ENCODE data around the gene PDE6A. TPM values are rescaled to one million over a fixed set of nuclear protein-coding genes. Genes with fewer than 3 reads are reported as not detected.

The PDE6A gene
- polyA plus RNA-seq (ENCODE audit: insufficient read length), result 0.09 TPM

DNA sequence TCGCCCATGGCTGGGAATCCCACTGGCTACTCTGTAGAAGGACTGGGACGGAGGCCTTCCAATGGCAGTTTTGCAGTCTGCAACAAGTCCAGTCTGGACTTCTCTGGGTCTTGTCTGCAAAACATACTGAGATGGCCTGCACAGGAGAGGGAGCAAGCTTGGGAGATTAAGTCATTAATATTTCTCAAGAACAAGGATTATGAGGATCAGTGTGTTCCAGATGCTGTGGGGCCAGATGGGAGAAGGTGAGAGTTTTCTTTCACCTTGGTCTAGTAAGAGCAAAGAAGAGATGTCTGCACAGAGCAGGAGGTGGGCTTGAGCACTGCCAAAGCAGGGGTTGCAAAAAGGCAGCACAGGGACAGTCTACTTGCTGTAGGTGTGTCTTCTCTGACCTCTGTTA, at the start of gene PDE6A:
Gene PDE6A (minus strand): TSS at position 128 of the 400 bp plus-strand sequence. CDS start 120 bp downstream, at position 8.
- DNase-seq, result no peak

DNA sequence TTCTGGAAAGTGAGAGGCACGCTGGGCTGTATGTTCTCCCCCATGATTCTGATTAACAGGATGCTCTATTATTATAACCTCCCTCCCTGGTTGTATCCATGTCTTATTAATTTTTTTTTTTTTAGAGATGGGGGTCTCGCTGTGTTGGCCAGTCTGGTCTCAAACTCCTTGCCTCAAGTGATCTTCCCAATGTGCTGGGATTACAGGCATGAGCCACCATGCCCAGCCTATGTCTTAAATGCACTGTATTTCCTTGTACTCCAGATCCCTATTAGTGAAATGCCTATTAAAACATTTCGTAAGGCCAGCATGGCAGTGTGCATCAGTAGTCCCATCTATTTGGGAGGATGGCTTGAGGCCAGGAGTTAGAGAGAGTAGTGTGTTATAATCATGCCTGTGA, 48.9 kb upstream of the PDE6A start:
- DNase-seq, result no peak

DNA sequence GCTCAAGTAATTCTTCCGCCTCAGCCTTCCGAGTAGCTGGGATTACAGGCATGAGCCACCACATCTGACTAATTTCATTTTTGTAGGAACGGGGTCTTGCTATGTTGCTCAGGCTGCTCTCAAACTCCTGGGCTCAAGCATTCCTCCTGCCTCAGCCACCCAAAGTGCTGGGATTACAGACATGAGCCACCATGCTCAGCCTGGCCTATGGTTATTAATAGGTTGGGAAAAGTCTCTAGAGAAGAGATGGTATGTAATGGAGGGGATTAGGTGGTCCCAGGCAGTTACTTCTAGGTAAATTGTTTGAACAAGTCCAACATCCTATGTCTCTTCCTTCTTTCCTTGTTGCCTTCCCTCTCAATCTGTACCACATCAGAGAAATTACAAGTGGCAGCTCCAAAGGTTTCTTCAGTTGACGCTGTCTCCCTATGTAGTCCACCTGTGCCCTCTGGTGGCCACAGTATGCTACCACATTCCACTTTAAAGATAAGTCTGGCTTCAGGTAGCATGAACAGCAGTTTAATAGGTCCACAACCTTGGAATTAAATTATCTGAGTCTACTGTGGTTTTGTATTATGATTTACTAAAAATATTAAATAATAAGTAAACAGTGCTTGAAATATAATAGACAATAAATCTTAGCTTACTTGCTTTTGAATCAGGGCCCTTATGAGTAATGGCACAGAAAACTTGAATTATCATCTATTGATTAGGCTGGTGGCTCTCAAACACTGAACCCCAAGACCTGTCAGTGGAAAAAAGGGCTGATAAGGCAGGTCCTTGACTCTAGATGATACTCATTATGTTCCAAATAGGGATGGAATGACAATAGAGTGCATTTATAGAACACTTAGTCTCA, 46.2 kb upstream of the PDE6A start:
- DNase-seq, result peak; percentile 64

DNA sequence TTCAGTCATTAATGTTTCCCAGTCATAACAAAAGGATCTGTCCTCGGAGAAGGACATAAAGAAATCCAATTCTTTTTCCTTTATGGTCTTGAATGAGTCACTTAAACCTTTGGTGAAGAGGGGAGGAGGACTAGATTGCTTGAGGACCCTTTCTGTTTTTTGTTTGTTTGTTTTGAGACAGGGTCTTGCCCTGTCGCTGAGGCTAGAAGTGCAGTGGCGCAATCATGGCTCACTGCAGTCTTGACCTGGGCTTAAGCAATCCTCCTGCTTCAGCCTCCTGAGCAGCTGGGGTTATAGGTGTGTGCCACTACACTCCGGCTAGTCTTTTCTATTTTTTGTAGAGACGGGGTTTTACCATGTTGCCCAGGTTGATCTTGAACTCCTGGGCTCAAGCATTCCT, 43.5 kb upstream of the PDE6A start:
- DNase-seq, result no peak

DNA sequence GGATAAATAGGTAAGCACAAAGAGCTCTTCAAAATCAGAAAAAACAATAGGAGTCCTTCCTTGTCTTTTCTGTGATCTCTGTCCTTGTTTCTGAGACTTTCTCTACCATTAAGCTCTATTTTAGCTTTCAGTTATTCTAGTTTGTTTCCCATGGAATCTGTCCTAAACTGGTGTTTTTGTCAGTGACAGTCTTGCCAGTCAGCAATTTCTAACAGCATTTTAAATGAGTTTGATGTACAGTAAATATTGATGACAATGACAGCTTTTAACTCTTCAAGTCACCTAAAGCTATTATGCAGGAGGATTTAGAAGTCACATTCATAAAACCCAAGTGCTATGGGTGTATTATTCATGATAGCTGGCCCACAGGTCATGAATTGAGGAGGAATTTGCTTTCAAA, 37.9 kb upstream of the PDE6A start:
- DNase-seq, result no peak

DNA sequence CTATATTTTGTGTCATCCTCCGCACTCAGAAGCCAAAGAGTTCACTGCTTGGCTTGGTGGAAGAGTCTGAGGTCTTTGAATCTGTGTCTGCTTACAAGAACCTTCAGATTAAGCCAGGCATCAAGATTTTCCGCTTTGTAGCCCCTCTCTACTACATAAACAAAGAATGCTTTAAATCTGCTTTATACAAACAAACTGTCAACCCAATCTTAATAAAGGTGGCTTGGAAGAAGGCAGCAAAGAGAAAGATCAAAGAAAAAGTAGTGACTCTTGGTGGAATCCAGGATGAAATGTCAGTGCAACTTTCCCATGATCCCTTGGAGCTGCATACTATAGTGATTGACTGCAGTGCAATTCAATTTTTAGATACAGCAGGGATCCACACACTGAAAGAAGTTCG, 36.6 kb upstream of the PDE6A start:
- DNase-seq, result no peak

DNA sequence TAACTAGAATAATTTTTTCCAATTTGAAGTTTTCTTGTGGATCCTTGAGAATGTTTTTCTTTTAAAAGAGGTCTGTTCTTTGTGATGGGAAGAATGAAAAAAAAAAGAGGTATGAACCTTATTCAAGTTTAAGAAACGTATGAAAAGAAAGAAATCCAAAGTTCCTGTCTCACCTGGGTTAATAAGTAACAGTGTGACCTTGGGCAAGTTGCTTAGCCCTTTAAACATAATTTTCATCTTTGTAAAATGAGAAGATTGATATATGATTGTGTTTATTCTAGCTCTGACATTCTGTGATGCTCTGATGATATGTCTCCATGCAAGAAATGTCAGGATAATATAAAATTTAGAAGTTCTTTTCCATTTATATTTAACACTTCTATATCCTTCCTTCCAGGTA, 35.3 kb upstream of the PDE6A start:
- DNase-seq, result no peak

DNA sequence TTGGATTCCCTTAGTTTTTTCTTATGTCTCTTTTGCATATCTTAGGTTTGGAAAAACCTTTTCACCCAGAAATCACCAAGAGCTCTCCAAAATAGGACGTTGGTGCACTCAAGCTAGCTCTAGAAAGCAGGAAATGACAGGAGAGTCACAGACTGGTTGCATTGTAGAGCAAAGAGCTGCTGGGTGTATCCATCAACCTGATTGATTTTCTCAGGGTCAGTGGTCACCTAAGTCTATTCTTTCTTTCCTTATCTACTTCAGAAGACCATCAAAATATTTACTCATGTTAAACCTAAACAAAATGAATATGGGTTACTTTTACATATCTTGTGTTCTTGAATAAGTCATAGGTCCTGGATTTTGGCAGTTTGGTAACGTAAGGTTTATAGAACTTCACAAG, 30.8 kb upstream of the PDE6A start:
- DNase-seq, result no peak

DNA sequence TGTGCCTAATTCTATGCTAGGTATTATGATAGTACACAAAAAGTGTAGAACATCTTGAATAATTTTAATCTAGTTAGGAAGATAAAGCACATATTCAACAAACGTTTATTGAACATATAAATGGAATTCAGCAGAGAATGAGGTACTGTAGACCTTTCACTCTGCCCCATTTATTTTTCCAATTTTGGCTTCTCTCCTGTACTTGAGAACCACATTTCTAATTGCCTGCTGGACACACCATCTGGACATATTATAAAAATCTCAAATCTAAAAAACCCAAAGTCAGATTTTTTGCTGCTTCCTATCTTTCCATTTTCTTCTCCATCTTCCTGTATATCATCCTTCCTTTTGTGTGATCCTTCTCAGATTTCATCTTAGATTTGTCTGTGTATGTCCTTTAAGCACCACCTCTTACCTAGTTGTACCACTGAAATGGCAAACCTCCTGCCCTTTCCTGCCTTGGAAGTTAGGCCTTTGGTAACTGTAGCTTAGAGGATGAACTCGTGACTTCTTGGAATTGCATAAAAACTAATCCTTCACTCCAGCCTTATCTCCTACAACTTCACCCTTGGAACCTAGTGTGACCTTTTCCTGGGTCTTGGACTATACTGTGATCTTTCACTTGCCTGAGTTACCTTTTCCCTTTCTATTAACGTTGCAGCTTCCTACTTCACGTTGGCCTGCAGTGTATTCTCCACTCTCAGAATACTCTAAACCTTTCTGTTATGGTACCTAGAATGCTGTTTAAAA, 24.8 kb upstream of the PDE6A start:
- DNase-seq, result no peak

DNA sequence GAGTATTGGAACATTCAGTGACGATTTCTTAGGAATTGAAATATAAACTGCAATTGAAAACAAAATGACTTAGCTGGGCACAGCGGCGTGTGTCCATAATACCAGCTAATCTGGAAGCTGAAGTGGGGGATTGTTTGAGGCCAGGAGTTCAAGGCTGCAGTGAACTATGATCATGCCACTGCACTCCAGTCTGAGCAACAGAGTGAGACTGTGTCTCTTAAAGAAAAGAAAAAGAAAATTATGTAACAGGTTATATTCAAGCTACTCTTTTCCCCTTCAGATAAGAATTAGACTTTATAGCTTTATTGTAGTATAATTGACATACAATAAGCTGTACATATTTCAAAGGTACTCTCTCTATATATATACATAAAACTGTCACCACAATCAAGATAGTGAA, 22.4 kb upstream of the PDE6A start:
- DNase-seq, result no peak

DNA sequence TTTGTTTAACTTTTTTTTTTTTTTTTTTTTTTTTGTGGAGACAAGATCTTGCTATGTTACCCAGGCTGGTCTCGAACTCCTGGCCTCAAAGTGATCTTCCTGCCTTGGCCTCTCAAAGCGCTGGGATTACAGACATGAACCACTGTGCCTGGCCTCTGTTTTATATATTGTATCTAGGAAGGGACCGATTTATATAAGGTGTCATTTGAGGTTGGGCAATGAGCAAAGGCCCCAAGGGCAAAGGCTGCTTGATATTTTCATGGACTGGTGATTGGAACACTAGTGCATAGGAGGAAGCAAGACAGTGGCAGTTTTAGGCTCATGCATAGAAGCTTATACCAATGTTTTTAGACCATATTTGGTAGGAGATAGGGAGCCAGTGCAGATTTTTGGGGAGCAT, 19.1 kb upstream of the PDE6A start:
- no peak for DNase-seq

DNA sequence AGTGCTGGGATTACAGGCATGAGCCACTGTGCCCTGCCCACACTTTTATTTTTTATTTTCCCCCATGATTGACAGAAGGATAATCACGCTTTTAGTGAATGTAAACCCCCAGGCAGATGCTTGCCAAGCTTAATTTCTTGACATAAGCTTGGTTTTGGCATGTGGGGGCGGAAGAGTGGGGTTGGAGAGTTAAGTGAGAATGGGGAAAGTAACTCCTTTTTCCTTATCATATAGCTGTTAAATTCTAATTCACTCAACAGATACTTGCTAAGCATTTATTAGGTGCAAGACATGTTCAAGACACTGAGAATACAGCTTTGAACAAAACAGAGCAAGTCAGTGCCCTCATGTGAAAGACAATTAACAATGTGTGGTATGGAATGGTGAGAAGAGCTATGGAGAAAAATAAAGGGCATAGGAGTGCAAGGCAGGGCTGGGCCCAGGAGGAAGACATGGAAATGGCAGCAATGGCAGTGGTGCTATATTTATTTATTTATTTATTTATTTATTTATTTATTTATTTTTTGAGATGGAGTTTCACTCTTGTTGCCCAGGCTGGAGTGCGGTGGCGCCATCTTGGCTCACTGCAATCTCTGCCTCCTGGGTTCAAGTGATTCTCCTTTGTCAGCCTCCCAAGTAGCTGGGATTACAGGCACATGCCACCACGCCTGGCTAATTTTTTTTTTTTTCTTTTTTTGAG, 18.2 kb upstream of the PDE6A start:
- DNase-seq, result no peak

DNA sequence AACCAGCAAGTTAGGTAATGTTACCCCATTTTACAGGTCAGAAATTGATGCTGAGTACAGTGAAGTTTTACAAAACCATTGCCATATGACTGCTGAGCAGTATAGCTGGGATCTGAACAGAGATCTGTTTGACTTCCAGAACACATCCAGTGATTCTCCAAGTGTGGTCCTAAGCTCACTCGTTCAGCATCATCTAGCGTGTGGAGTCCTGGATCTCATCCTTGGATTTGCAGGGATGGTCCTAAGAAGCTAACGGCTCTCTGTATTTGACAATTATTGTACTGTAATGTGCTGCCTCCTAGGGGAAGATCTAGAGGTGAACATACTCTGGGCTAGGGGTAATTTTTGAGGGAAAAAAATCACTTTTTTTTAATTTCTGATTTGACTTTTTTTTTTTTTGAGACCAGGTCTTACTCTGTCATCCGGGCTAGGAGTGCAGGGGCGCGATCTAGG, 17.4 kb upstream of the PDE6A start:
- DNase-seq, result peak; percentile 23

DNA sequence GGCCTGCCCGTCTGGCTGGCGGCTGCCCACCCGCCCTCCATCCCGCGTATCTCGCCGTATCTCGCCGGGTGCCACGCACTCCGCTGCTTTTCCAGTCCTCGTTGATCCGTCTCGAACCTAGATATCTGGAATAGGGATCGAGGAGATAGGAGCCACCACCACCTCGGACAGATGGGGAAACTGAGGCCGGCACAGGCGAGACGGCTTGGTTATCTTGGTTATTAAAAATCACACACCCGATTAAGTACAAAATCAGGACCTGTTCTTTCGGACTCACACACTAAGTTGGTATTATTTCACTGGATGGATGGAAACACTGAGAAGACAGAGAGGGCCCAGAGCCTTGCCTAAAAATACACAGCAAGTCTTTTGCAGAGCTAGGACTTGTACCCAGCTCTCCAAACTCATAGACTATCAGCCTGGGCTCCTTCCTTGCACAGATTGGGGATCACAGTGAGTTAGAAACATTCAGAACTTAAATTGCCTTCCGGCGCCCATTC, 16.6 kb upstream of the PDE6A start:
- no peak for DNase-seq

DNA sequence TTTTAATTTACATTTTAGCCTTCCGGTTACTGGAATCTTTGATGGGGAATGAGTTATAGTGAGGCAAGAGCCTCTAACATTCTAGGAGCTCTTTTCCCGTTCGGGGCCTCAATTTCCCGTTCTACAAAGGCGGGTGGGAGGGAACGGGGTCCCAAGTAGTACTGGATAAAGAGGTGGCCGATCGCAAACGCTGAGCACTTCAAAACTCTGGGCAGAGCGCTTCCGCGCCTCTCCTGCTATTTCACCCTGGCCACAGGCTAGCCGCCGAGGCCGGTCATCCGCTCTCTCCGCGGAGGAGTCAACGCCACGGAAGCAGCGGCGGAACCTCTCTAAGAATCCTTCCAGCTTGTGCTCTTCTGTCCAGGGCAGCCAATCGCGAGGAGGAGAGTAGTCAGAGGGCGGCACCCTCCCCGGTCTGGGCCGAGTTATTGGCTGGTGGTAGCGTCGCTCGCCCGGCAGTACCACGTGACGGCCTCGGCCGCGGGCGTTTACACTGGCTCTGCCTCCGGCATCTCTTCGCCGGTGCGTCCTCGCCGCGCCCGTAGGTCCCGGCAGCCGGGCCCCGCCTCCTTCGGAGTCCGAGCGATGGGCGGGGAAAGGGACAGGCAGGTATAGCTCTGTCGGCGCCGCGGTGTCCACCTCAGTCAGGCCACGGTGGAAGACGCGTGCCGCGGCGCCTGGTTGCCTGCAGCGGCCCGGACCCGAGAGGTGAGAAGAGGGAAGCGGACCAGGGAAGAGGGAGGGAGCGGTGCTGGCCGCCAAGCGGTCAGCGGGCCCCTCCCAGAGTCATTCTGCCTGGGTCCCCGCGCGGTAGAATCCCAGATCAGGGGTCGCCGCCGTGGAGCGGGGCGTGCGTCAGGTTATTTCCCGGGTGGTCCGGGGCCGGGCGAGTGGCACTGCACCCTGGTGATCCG, 15.9 kb upstream of the PDE6A start, which contains the start of gene SLC26A2:
Gene SLC26A2 (plus strand): TSS at position 487 of the 914 bp plus-strand sequence. CDS start 16,895 bp downstream, outside the sequence.
- peak; percentile 97 for DNase-seq

DNA sequence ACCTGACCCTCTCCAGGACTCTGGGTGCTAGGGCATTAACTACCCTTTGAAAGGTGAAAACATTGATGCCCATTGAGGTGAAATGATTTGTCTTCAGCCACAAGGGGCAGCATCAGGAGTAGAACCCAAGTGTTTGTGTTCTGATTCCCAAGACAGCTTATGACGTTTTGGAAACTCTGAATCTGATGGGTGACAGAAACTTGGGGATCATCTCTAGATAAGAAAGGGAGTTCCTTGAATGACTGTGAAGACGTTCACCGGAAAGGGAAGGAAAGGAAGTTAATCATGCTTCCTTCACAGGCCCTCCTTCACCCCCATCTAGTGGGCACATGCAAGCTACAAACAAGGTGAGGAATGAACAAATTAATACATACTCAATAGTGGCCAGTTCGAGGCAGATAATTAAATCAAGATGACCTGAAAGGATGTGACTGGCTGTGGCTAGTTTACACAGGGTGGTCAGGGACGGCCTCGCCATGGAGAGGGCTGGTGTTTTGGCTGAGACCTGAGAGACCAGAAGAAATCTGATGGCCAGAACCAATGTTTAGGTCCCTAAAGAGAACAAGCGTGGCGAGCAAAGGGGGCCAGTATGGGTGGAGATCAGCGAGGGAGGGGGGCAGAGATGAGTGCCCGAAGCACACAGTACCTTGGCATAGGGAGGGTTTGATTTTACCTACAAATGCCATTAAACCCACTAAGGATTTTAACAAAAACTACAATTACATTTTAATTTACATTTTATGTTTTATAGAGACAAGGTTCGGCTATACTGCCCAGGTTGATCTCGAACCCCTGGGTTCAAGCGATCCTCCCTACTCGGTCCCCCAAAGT, 15.0 kb upstream of the PDE6A start:
- DNase-seq, result peak; percentile 19

DNA sequence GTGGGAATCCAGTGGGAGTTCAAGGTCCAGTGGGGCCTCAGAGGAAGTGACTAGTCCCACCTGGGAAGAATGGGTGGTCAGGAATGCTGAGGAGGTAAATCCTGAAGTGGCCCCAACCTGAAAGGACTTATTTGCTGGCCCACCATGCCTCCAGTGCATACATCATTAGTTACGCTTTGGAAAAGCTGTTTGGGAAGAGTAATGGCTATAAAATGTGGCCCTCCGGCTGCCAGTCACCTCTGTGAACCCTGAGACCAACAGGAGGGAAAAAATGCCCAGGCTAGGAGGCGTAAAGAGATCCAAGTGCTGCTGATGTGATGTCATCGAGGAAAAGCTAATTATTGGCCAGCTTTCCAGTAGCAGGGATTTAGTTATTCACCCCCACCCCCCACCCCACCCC, 13.3 kb upstream of the PDE6A start:
- DNase-seq, result no peak

DNA sequence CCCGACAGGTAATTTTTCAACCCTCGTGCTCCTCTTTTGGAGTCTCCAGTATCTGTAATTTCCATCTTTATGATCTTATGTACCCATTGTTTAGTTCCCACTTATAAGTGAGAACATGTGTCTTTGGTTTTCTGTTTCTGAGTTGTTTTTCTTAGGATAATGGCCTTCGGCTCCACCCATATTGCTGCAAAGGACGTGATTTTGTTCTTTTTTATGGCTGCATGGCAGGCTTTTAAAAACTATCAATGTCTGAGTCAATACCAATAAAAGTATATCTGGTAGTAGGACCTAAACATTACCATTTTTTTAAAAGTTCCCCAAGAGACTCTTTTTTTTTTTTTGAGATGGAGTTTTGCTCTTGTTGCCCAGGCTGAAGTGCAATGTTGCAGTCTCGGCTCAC, 12.1 kb upstream of the PDE6A start:
- DNase-seq, result no peak

DNA sequence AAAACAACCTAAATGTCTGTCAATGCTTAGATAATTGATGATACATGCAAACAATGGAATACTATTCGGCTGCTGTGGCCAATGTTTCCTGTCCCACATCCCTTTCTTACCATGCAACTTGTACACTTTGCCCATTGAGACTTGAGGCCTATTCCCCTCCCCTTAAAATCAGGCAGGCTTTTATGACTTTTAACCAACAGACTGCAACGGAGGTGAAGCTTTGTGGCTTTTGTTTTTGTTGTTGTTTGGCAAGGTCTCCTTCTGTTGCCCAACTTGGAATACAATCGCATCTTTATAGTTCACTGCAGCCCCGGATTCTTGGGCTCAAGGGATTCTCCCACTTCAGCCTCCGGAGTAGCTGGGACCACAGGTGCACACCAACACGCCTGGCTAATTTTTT, 10.2 kb upstream of the PDE6A start:
- DNase-seq, result no peak

DNA sequence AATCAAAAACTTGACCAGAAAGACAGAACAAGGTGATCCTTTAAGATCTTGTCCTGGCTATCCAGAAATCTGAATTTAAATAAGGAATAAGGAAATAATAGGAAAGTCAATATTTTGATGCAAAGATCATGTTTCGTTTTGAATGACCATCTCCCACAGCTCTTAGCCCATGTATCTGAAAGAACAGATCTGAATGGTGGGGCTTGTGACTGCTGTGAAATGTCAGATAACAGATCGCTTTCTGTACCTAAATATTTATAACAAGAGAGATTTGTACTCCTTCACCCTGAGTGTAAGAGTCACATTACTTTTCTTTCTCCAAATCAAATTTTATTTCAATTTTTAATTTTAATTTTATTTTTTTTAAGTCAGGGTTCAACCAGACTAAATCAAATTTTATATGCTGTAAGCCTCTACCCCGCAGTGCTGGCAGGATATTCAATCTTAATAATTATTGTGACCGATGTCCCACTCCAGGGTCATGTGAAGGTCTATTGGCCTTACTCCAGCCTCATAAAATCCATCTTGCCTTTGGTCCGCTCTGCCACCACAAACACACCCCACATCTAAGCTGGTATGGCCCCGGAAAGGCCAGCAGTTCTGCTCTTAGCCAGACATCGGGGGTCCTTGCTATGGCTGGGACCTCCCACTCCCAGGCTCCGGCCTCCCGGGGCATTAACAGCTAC, 9.0 kb upstream of the PDE6A start:
- DNase-seq, result no peak
